HEK293 (cell line): ENCODE data around the gene UNC45B.

Experiments
- EGR2 ChIP-seq: fragments of 450-650 bp; formaldehyde crosslinking; IDR thresholded peaks from 2 replicates; pipeline ENCODE4 v1.5.1; 2016; ENCODE audit warnings: low read depth, missing biosample characterization, missing genetic modification characterization
- SCRT2 ChIP-seq: fragments of 450-650 bp; formaldehyde crosslinking; IDR thresholded peaks from 2 replicates; pipeline ENCODE4 v1.5.1; 2016; ENCODE audit warnings: missing biosample characterization, missing genetic modification characterization
- YY1 ChIP-seq: fragments of 450-650 bp; formaldehyde crosslinking; IDR thresholded peaks from 2 replicates; pipeline ENCODE4 v1.5.1; 2018; ENCODE audit warnings: missing biosample characterization, missing genetic modification characterization
- YY2 ChIP-seq: fragments of 450-650 bp; formaldehyde crosslinking; IDR thresholded peaks from 2 replicates; pipeline ENCODE4 v1.5.1; 2016; ENCODE audit warnings: missing biosample characterization, missing genetic modification characterization
- ZBTB48 ChIP-seq: fragments of 450-650 bp; formaldehyde crosslinking; IDR thresholded peaks from 2 replicates; pipeline ENCODE4 v1.5.1; 2016; ENCODE audit warnings: missing biosample characterization, missing genetic modification characterization
- ZBTB7A ChIP-seq: fragments of 450-650 bp; formaldehyde crosslinking; IDR thresholded peaks from 2 replicates; pipeline ENCODE4 v1.5.1; 2016; ENCODE audit warnings: low read depth, missing biosample characterization, missing genetic modification characterization
- ZBTB8A ChIP-seq: fragments of 450-650 bp; formaldehyde crosslinking; IDR thresholded peaks from 2 replicates; pipeline ENCODE4 v1.5.1; 2016; ENCODE audit warnings: missing biosample characterization, missing genetic modification characterization
- ZFP37 ChIP-seq: fragments of 450-650 bp; formaldehyde crosslinking; IDR thresholded peaks from 2 replicates; pipeline ENCODE4 v1.5.1; 2016; ENCODE audit warnings: missing biosample characterization, missing genetic modification characterization
- ZNF133 ChIP-seq: fragments of 450-650 bp; formaldehyde crosslinking; IDR thresholded peaks from 2 replicates; pipeline ENCODE4 v1.5.1; 2016; ENCODE audit warnings: missing biosample characterization, missing genetic modification characterization
- ZNF146 ChIP-seq: fragments of 450-650 bp; formaldehyde crosslinking; IDR thresholded peaks from 2 replicates; pipeline ENCODE4 v1.5.1; 2016; ENCODE audit warnings: missing biosample characterization, missing genetic modification characterization
- ZNF501 ChIP-seq: fragments of 450-650 bp; formaldehyde crosslinking; IDR thresholded peaks from 2 replicates; pipeline ENCODE4 v1.5.1; 2016; ENCODE audit warnings: missing biosample characterization, missing genetic modification characterization
- ZNF610 ChIP-seq: fragments of 450-650 bp; formaldehyde crosslinking; IDR thresholded peaks from 2 replicates; pipeline ENCODE4 v1.5.1; 2016; ENCODE audit warnings: missing biosample characterization, missing genetic modification characterization, borderline replicate concordance
- ZNF623 ChIP-seq: fragments of 450-650 bp; formaldehyde crosslinking; IDR thresholded peaks from 2 replicates; pipeline ENCODE4 v1.5.1; 2016; ENCODE audit warnings: missing biosample characterization, missing genetic modification characterization
- ZNF660 ChIP-seq: fragments of 450-650 bp; IDR thresholded peaks from 2 replicates; pipeline ENCODE4 v1.5.1; 2018; ENCODE audit warnings: missing biosample characterization, mild to moderate bottlenecking, missing genetic modification characterization
- ZNF777 ChIP-seq: fragments of 450-650 bp; formaldehyde crosslinking; IDR thresholded peaks from 2 replicates; pipeline ENCODE4 v1.5.1; 2017; ENCODE audit warnings: missing biosample characterization, missing genetic modification characterization, borderline replicate concordance
- ZSCAN23 ChIP-seq: fragments of 450-650 bp; formaldehyde crosslinking; IDR thresholded peaks from 2 replicates; pipeline ENCODE4 v1.5.1; 2016; ENCODE audit warnings: missing biosample characterization, missing genetic modification characterization
- TF ChIP-seq, protein P1 (sequence below): fragments of 450-650 bp; formaldehyde crosslinking; IDR thresholded peaks from 2 replicates; pipeline ENCODE4 v1.5.1; 2016; ENCODE audit warnings: missing biosample characterization, missing genetic modification characterization
- TF ChIP-seq, protein P2 (sequence below): fragments of 450-650 bp; formaldehyde crosslinking; IDR thresholded peaks from 2 replicates; pipeline ENCODE4 v1.5.0; 2017; ENCODE audit warnings: missing biosample characterization, missing genetic modification characterization, borderline replicate concordance
- TF ChIP-seq, protein P3 (sequence below): fragments of 450-650 bp; IDR thresholded peaks from 2 replicates; pipeline ENCODE4 v1.5.1; 2018; ENCODE audit warnings: missing biosample characterization, mild to moderate bottlenecking, missing genetic modification characterization
- TF ChIP-seq, protein P4 (sequence below): fragments of 450-650 bp; formaldehyde crosslinking; IDR thresholded peaks from 2 replicates; pipeline ENCODE4 v1.5.1; 2016; ENCODE audit warnings: missing biosample characterization, missing genetic modification characterization
- TF ChIP-seq, protein P5 (sequence below): fragments of 450-650 bp; formaldehyde crosslinking; IDR thresholded peaks from 2 replicates; pipeline ENCODE4 v1.5.1; 2017; ENCODE audit warnings: missing biosample characterization, missing genetic modification characterization
- TF ChIP-seq, protein P6 (sequence below): fragments of 450-650 bp; formaldehyde crosslinking; IDR thresholded peaks from 2 replicates; pipeline ENCODE4 v1.5.1; 2016; ENCODE audit warnings: missing biosample characterization, missing genetic modification characterization

UNC45B gene

DNA sequence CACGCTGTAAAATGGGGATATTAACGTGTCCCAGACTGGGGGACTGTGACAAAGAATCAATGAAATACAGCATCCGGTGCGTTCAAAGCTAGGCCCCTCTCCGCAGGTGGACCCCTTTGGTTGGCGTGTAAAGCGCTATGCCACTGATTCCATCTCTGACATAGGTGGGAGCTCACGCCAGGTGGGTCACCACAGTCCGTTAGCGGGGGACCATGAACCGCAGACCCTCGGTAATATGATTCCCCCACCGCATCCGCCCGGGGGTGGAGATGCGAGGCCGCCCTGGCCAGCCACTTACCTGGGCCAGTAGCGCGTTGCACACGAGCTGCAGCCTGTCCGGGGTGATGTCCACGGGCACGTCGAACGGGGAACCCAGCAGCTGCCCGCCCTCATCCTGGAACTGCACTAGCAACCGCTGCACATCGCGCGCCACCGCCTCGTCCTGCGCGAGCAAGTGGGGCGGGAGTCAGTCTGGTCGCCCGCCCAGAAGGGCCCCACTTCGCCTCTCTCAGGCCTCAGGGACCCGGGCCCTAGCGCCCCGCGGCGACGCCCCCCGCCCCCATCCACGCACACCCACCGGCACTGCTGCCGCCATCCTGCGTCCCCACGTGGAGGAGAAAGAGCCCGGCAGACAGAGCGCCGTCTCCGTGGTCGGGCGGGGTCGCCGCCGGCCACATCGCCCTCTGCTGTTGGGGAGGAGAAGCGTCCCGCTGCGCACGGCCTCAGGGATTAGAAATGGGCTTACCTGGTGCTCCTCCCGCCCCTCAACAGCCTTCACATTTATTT, 5.7 kb upstream of the UNC45B start, which contains the start of gene NLE1 (continued):
- TF ChIP-seq YY1 (tag by site-specific recombination) (peak; percentile 92), ZNF501 (tag by site-specific recombination) (peak; percentile 93), ZNF777 (tag by site-specific recombination) (peak; percentile 90), ZNF623 (tag by site-specific recombination) (peak; percentile 10; the same call in 1 of the 2 replicates), EGR2 (tag by site-specific recombination) (peak; percentile 88), ZBTB48 (tag by site-specific recombination) (peak; percentile 75; the same call in 1 of the 2 replicates), ZFP37 (tag by site-specific recombination) (peak; percentile 94), ZBTB7A (tag by site-specific recombination) (peak; percentile 91), SCRT2 (tag by site-specific recombination) (0 out of 2 replicates have a peak, but pooled peaks have one; percentile 15), ZNF146 (tag by site-specific recombination) (peak; percentile 35; the same call in 1 of the 2 replicates), ZNF660 (tag by site-specific recombination) (peak; percentile 94), ZNF610 (tag by site-specific recombination) (peak; percentile 50; the same call in 1 of the 2 replicates), YY2 (tag by site-specific recombination) (peak; percentile 95), ZNF133 (tag by site-specific recombination) (no peak), ZBTB8A (tag by site-specific recombination) (peak; percentile 90), ZSCAN23 (tag by site-specific recombination) (0 out of 2 replicates have a peak, but pooled peaks have one; percentile 46)
- TF ChIP-seq, protein P1, sequence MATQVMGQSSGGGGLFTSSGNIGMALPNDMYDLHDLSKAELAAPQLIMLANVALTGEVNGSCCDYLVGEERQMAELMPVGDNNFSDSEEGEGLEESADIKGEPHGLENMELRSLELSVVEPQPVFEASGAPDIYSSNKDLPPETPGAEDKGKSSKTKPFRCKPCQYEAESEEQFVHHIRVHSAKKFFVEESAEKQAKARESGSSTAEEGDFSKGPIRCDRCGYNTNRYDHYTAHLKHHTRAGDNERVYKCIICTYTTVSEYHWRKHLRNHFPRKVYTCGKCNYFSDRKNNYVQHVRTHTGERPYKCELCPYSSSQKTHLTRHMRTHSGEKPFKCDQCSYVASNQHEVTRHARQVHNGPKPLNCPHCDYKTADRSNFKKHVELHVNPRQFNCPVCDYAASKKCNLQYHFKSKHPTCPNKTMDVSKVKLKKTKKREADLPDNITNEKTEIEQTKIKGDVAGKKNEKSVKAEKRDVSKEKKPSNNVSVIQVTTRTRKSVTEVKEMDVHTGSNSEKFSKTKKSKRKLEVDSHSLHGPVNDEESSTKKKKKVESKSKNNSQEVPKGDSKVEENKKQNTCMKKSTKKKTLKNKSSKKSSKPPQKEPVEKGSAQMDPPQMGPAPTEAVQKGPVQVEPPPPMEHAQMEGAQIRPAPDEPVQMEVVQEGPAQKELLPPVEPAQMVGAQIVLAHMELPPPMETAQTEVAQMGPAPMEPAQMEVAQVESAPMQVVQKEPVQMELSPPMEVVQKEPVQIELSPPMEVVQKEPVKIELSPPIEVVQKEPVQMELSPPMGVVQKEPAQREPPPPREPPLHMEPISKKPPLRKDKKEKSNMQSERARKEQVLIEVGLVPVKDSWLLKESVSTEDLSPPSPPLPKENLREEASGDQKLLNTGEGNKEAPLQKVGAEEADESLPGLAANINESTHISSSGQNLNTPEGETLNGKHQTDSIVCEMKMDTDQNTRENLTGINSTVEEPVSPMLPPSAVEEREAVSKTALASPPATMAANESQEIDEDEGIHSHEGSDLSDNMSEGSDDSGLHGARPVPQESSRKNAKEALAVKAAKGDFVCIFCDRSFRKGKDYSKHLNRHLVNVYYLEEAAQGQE (tag by site-specific recombination): 0 out of 2 replicates have a peak, but pooled peaks have one; percentile 28
- TF ChIP-seq, protein P2, sequence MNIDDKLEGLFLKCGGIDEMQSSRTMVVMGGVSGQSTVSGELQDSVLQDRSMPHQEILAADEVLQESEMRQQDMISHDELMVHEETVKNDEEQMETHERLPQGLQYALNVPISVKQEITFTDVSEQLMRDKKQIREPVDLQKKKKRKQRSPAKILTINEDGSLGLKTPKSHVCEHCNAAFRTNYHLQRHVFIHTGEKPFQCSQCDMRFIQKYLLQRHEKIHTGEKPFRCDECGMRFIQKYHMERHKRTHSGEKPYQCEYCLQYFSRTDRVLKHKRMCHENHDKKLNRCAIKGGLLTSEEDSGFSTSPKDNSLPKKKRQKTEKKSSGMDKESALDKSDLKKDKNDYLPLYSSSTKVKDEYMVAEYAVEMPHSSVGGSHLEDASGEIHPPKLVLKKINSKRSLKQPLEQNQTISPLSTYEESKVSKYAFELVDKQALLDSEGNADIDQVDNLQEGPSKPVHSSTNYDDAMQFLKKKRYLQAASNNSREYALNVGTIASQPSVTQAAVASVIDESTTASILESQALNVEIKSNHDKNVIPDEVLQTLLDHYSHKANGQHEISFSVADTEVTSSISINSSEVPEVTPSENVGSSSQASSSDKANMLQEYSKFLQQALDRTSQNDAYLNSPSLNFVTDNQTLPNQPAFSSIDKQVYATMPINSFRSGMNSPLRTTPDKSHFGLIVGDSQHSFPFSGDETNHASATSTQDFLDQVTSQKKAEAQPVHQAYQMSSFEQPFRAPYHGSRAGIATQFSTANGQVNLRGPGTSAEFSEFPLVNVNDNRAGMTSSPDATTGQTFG (tag by site-specific recombination): no peak
- TF ChIP-seq, protein P3, sequence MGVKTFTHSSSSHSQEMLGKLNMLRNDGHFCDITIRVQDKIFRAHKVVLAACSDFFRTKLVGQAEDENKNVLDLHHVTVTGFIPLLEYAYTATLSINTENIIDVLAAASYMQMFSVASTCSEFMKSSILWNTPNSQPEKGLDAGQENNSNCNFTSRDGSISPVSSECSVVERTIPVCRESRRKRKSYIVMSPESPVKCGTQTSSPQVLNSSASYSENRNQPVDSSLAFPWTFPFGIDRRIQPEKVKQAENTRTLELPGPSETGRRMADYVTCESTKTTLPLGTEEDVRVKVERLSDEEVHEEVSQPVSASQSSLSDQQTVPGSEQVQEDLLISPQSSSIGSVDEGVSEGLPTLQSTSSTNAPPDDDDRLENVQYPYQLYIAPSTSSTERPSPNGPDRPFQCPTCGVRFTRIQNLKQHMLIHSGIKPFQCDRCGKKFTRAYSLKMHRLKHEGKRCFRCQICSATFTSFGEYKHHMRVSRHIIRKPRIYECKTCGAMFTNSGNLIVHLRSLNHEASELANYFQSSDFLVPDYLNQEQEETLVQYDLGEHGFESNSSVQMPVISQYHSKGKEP (tag by site-specific recombination): peak; percentile 64; the same call in 1 of the 2 replicates
- TF ChIP-seq, protein P4, sequence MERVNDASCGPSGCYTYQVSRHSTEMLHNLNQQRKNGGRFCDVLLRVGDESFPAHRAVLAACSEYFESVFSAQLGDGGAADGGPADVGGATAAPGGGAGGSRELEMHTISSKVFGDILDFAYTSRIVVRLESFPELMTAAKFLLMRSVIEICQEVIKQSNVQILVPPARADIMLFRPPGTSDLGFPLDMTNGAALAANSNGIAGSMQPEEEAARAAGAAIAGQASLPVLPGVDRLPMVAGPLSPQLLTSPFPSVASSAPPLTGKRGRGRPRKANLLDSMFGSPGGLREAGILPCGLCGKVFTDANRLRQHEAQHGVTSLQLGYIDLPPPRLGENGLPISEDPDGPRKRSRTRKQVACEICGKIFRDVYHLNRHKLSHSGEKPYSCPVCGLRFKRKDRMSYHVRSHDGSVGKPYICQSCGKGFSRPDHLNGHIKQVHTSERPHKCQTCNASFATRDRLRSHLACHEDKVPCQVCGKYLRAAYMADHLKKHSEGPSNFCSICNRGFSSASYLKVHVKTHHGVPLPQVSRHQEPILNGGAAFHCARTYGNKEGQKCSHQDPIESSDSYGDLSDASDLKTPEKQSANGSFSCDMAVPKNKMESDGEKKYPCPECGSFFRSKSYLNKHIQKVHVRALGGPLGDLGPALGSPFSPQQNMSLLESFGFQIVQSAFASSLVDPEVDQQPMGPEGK (tag by site-specific recombination): peak; percentile 96
- TF ChIP-seq, protein P5, sequence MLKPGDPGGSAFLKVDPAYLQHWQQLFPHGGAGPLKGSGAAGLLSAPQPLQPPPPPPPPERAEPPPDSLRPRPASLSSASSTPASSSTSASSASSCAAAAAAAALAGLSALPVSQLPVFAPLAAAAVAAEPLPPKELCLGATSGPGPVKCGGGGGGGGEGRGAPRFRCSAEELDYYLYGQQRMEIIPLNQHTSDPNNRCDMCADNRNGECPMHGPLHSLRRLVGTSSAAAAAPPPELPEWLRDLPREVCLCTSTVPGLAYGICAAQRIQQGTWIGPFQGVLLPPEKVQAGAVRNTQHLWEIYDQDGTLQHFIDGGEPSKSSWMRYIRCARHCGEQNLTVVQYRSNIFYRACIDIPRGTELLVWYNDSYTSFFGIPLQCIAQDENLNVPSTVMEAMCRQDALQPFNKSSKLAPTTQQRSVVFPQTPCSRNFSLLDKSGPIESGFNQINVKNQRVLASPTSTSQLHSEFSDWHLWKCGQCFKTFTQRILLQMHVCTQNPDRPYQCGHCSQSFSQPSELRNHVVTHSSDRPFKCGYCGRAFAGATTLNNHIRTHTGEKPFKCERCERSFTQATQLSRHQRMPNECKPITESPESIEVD (tag by site-specific recombination): no peak
- TF ChIP-seq, protein P6, sequence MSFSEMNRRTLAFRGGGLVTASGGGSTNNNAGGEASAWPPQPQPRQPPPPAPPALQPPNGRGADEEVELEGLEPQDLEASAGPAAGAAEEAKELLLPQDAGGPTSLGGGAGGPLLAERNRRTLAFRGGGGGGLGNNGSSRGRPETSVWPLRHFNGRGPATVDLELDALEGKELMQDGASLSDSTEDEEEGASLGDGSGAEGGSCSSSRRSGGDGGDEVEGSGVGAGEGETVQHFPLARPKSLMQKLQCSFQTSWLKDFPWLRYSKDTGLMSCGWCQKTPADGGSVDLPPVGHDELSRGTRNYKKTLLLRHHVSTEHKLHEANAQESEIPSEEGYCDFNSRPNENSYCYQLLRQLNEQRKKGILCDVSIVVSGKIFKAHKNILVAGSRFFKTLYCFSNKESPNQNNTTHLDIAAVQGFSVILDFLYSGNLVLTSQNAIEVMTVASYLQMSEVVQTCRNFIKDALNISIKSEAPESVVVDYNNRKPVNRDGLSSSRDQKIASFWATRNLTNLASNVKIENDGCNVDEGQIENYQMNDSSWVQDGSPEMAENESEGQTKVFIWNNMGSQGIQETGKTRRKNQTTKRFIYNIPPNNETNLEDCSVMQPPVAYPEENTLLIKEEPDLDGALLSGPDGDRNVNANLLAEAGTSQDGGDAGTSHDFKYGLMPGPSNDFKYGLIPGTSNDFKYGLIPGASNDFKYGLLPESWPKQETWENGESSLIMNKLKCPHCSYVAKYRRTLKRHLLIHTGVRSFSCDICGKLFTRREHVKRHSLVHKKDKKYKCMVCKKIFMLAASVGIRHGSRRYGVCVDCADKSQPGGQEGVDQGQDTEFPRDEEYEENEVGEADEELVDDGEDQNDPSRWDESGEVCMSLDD (tag by site-specific recombination): peak; percentile 91
